Measurements from ENCODE around the gene ARL2. TPM values are rescaled to one million over a fixed set of nuclear protein-coding genes. Genes with fewer than 3 reads are reported as not detected.

ARL2 gene
- total RNA-seq, 1 donor from 2014 or later: 164 TPM

GRCh38 chr11:65053827-65054508 lies 40.0 kb downstream of the ARL2 start:
- no peak for DNase-seq (ENCODE audit: low read depth)
- no peaks in the 10 kb centered on the region for H3K36me3 ChIP-seq (ENCODE audit: control insufficient read depth, insufficient read depth, low read length)
- peaks cover 6% of the 10 kb centered on the region for H3K27me3 ChIP-seq (ENCODE audit: control insufficient read depth, insufficient read depth, low read length)
- H3K4me3 ChIP-seq (ENCODE audit: low read depth, low read length): no peak overlapping the region
- TF ChIP-seq CTCF (IDR thresholded peaks at IDR 0.05; ENCODE audit: insufficient read depth, low read length, poor library complexity, severe bottlenecking): no peak

- no peaks in the 10 kb centered on the region for H3K36me3 ChIP-seq (ENCODE audit: control insufficient read depth, insufficient read depth, low read length)
- no peak for DNase-seq (ENCODE audit: low read depth)
- TF ChIP-seq CTCF (IDR thresholded peaks at IDR 0.05; ENCODE audit: insufficient read depth, low read length, poor library complexity, severe bottlenecking): no peak
- H3K4me3 ChIP-seq (ENCODE audit: low read depth, low read length): no peak overlapping the region
- peaks cover 6% of the 10 kb centered on the region for H3K27me3 ChIP-seq (ENCODE audit: control insufficient read depth, insufficient read depth, low read length)
Observed at GRCh38 chr11:65055538-65055937, 41.6 kb downstream of the ARL2 start.

GRCh38 chr11:65056999-65057398 lies 43.0 kb downstream of the ARL2 start:
- Histone ChIP-seq H3K36me3 (ENCODE audit: control insufficient read depth, insufficient read depth, low read length) (no peaks in the 10 kb centered on the region), H3K27me3 (ENCODE audit: control insufficient read depth, insufficient read depth, low read length) (peaks cover 6% of the 10 kb centered on the region), H3K4me3 (ENCODE audit: low read depth, low read length) (no peak overlapping the region)
- DNase-seq (ENCODE audit: low read depth): no peak
- TF ChIP-seq CTCF (IDR thresholded peaks at IDR 0.05; ENCODE audit: insufficient read depth, low read length, poor library complexity, severe bottlenecking): no peak

GRCh38 chr11:65057526-65057925 lies 43.6 kb downstream of the ARL2 start:
- no peak for DNase-seq (ENCODE audit: low read depth)
- Histone ChIP-seq H3K4me3 (ENCODE audit: low read depth, low read length) (no peak overlapping the region), H3K36me3 (ENCODE audit: control insufficient read depth, insufficient read depth, low read length) (no peaks in the 10 kb centered on the region), H3K27me3 (ENCODE audit: control insufficient read depth, insufficient read depth, low read length) (peaks cover 6% of the 10 kb centered on the region)
- no peak for TF ChIP-seq CTCF (IDR thresholded peaks at IDR 0.05; ENCODE audit: insufficient read depth, low read length, poor library complexity, severe bottlenecking)

GRCh38 chr11:65058012-65058411 lies 44.1 kb downstream of the ARL2 start:
- peaks cover 2% of the 10 kb centered on the region for H3K27me3 ChIP-seq (ENCODE audit: control insufficient read depth, insufficient read depth, low read length)
- no peak for TF ChIP-seq CTCF (IDR thresholded peaks at IDR 0.05; ENCODE audit: insufficient read depth, low read length, poor library complexity, severe bottlenecking)

More at GRCh38 chr11:65058012-65058411, 44.1 kb downstream of the ARL2 start:
- no peak for DNase-seq (ENCODE audit: low read depth)
- H3K4me3 ChIP-seq (ENCODE audit: low read depth, low read length): no peak overlapping the region
- H3K36me3 ChIP-seq (ENCODE audit: control insufficient read depth, insufficient read depth, low read length): no peaks in the 10 kb centered on the region
